ENCODE measurements around the gene LYPD6B.

- TF ChIP-seq CTCF (conservative IDR thresholded peaks at IDR 0.05) (no peak), ZFX (IDR thresholded peaks at IDR 0.05) (no peak)
Measured at GRCh38 chr2:149008381-149008780, 30.1 kb upstream of the LYPD6B start.

All from C4-2B (cell line).